Measurements from ENCODE around the gene COPA.

COPA gene

DNA sequence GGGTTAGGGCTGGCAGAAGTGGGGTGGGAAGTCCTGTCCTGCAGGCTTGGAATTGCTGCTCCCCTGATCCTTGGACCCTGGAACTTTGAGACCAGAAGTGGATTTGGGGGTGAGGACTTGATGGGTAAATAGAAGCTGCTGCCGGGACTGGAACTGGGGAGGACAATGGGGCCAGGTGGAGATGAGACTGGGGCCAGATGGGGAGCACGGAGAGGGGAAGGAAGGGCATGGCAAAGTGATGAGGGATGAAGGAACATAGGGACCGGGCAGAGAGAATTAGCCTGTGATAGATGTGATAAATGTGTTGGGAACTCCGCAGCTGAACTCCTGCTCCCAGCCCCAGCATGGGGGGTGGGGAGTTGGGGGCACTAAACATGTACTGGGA, 24.5 kb upstream of the COPA start:
- no peak overlapping the region for H3K4me3 ChIP-seq (ENCODE audit: insufficient read depth, low read length, poor library complexity, severe bottlenecking)
- H3K9ac ChIP-seq (ENCODE audit: low read length) = no peak overlapping the region
- no peaks in the 10 kb centered on the region for H3K36me3 ChIP-seq (ENCODE audit: low read length)
- H4K20me1 ChIP-seq (ENCODE audit: low read depth, low read length) = no peaks in the 10 kb centered on the region
- H3K27me3 ChIP-seq (ENCODE audit: low read length) = no peaks in the 10 kb centered on the region
- no peaks in the 10 kb centered on the region for H3K9me3 ChIP-seq (ENCODE audit: insufficient read depth, low read length)
- no peak overlapping the region for H3K27ac ChIP-seq (ENCODE audit: low read depth, low read length)
- no peak overlapping the region for H2AFZ ChIP-seq (ENCODE audit: low read depth, low read length, severe bottlenecking)
- H3K79me2 ChIP-seq (ENCODE audit: insufficient read depth, low read length) = no peaks in the 10 kb centered on the region
- no peak for TF ChIP-seq EZH2phosphoT487 (conservative IDR thresholded peaks at IDR 0.05; ENCODE audit: low read length)
- TF ChIP-seq, protein P1, sequence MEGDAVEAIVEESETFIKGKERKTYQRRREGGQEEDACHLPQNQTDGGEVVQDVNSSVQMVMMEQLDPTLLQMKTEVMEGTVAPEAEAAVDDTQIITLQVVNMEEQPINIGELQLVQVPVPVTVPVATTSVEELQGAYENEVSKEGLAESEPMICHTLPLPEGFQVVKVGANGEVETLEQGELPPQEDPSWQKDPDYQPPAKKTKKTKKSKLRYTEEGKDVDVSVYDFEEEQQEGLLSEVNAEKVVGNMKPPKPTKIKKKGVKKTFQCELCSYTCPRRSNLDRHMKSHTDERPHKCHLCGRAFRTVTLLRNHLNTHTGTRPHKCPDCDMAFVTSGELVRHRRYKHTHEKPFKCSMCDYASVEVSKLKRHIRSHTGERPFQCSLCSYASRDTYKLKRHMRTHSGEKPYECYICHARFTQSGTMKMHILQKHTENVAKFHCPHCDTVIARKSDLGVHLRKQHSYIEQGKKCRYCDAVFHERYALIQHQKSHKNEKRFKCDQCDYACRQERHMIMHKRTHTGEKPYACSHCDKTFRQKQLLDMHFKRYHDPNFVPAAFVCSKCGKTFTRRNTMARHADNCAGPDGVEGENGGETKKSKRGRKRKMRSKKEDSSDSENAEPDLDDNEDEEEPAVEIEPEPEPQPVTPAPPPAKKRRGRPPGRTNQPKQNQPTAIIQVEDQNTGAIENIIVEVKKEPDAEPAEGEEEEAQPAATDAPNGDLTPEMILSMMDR (IDR thresholded peaks at IDR 0.05; ENCODE audit: insufficient read depth, low read length, poor library complexity, severe bottlenecking) = no peak
- H3K4me2 ChIP-seq (ENCODE audit: low read depth, low read length, poor library complexity, severe bottlenecking) = no peak overlapping the region
- 0 out of 2 replicates have a peak, but pooled peaks cover 7% of the 10 kb centered on the region for H3F3A ChIP-seq (ENCODE audit: insufficient read depth)
- H3K9me2 ChIP-seq (replicated peaks; ENCODE audit: insufficient read depth, low read length) = no peaks in the 10 kb centered on the region

DNA sequence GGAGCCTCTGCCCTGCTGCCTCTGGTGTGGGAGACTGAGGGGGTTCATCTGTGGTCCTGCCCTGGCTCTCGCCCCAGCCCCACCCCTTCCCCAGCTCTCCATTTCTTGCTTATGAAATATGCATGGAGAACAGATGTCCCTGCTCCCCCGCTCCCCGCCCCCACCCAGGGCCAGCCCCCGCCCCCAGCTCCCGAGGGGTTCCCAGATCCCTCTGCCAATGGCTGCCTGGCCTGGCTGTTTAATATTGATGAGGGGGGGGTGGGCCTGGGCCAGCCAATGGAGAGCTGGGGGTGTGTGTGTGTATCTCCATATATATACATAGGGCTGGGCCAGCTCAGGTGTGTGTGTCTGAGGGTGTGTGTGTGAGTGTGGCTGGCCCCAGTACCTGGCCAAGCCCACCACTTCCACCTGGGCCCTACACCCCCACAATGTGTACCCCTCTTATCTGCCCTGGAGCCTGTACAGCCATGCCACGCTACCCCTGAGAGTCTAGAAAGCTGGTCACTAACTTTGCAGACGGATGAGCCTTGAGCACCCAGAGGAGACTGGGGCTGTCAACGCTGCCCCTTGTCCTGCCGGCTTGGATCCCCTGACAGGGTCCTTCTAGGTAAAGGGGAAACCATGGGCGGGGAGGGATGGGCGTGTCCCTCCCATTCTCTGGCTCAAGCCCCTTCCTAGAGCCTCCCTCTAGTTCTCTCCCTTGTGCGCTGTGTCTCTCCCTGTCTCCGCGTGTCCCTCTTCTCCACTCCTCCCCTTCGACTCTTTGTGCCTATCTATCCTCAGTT, 23.9 kb upstream of the COPA start, which contains the start of gene NHLH1:
TSS of gene NHLH1 (plus strand) at position 341 of the 785 bp plus-strand sequence. CDS start 3,661 bp downstream, outside the sequence.
- Histone ChIP-seq H3K27me3 (ENCODE audit: low read length) (no peaks in the 10 kb centered on the region), H3K36me3 (ENCODE audit: low read length) (no peaks in the 10 kb centered on the region), H3K4me3 (ENCODE audit: insufficient read depth, low read length, poor library complexity, severe bottlenecking) (no peak within 1 kb of the TSS), H3K9me3 (ENCODE audit: insufficient read depth, low read length) (no peaks in the 10 kb centered on the region), H3K9me2 (replicated peaks; ENCODE audit: insufficient read depth, low read length) (no peaks in the 10 kb centered on the region), H4K20me1 (ENCODE audit: low read depth, low read length) (no peaks in the 10 kb centered on the region), H2AFZ (ENCODE audit: low read depth, low read length, severe bottlenecking) (no peak within 1 kb of the TSS), H3K4me2 (ENCODE audit: low read depth, low read length, poor library complexity, severe bottlenecking) (no peak within 1 kb of the TSS), H3K27ac (ENCODE audit: low read depth, low read length) (no peak within 1 kb of the TSS), H3K9ac (ENCODE audit: low read length) (no peak within 1 kb of the TSS), H3K79me2 (ENCODE audit: insufficient read depth, low read length) (no peaks in the 10 kb centered on the region), H3F3A (ENCODE audit: insufficient read depth) (0 out of 2 replicates have a peak, but pooled peaks cover 7% of the 10 kb centered on the region)
- no peak for TF ChIP-seq EZH2phosphoT487 (conservative IDR thresholded peaks at IDR 0.05; ENCODE audit: low read length)
- TF ChIP-seq, protein P1 (IDR thresholded peaks at IDR 0.05; ENCODE audit: insufficient read depth, low read length, poor library complexity, severe bottlenecking) = no peak

DNA sequence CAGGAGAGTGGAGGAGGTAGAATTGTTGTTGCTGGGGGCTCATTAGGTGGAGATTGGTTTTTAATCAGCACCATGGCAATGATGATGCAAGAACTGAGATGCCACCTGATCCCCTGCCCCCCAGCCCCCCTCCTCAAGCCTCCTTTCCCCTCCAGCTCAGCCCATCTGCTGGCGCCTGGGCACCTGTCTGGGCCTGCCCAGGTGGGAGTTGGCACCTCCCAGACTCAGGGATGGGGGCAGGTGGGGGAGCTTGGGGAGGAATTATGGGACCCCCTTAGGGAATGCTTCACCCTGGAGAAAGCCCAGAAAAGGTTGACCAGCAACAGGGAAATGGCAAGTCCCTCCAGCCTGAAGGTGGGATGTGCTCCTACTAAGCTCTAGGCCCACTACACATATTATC, 22.3 kb upstream of the COPA start:
- H3K27me3 ChIP-seq (ENCODE audit: low read length) = no peaks in the 10 kb centered on the region
- H2AFZ ChIP-seq (ENCODE audit: low read depth, low read length, severe bottlenecking) = no peak overlapping the region
- no peaks in the 10 kb centered on the region for H3K9me3 ChIP-seq (ENCODE audit: insufficient read depth, low read length)
- TF ChIP-seq, protein P1 (IDR thresholded peaks at IDR 0.05; ENCODE audit: insufficient read depth, low read length, poor library complexity, severe bottlenecking) = no peak
- no peak for TF ChIP-seq EZH2phosphoT487 (conservative IDR thresholded peaks at IDR 0.05; ENCODE audit: low read length)
- no peak overlapping the region for H3K27ac ChIP-seq (ENCODE audit: low read depth, low read length)
- no peaks in the 10 kb centered on the region for H3K36me3 ChIP-seq (ENCODE audit: low read length)
- H4K20me1 ChIP-seq (ENCODE audit: low read depth, low read length) = no peaks in the 10 kb centered on the region
- no peak overlapping the region for H3K4me2 ChIP-seq (ENCODE audit: low read depth, low read length, poor library complexity, severe bottlenecking)
- no peaks in the 10 kb centered on the region for H3K9me2 ChIP-seq (replicated peaks; ENCODE audit: insufficient read depth, low read length)
- no peak overlapping the region for H3K9ac ChIP-seq (ENCODE audit: low read length)
- no peak overlapping the region for H3K4me3 ChIP-seq (ENCODE audit: insufficient read depth, low read length, poor library complexity, severe bottlenecking)
- 0 out of 2 replicates have a peak, but pooled peaks cover 7% of the 10 kb centered on the region for H3F3A ChIP-seq (ENCODE audit: insufficient read depth)
- H3K79me2 ChIP-seq (ENCODE audit: insufficient read depth, low read length) = no peaks in the 10 kb centered on the region
